Neutrophil (primary cell): ENCODE results near the gene POC1A.
A peak's percentile ranks its signal among the peaks of the same experiment; 100 is the strongest.

Experiments
- H3K27ac ChIP-seq: fragments of 200-600 bp; sonication (generic); 2 replicates; pipeline ENCODE4 v1.5.1; 2016; ENCODE audit warnings: mild to moderate bottlenecking, moderate library complexity
- H3K27me3 ChIP-seq: fragments of 200-600 bp; sonication (generic); 2 replicates; pipeline ENCODE4 v1.6.0; 2016; ENCODE audit warnings: mild to moderate bottlenecking
- H3K36me3 ChIP-seq: fragments of 200-600 bp; sonication (generic); 2 replicates; pipeline ENCODE4 v1.5.1; 2017
- H3K4me1 ChIP-seq, 2 experiments: fragments of 200-600 bp in 1 of 2; sonication (generic) in 1 of 2; 1 replicate in 1 of 2; 2 replicates in 1 of 2; pipeline versions ENCODE4 v1.5.1 to v1.6.1; 2013 to 2016; ENCODE audit warnings: low read depth in 1 of 2, low read length in 1 of 2, mild to moderate bottlenecking in 1 of 2, moderate library complexity in 1 of 2; ENCODE audit not compliant: control insufficient read depth in 1 of 2, insufficient read depth in 1 of 2
- H3K4me3 ChIP-seq, 2 experiments: fragments of 200-600 bp in 1 of 2; sonication (generic) in 1 of 2; 1 replicate in 1 of 2; 2 replicates in 1 of 2; pipeline ENCODE4 v1.5.1; 2013 to 2016; ENCODE audit warnings: low read depth in 1 of 2, low read length in 1 of 2, mild to moderate bottlenecking in 1 of 2, moderate library complexity in 1 of 2
- H3K9me3 ChIP-seq: fragments of 200-600 bp; sonication (generic); 2 replicates; pipeline ENCODE4 v1.5.1; 2016
- TF ChIP-seq, protein P1 (sequence below): fragments of 200-600 bp; sonication (generic); IDR thresholded peaks from 2 replicates; pipeline ENCODE4 v1.5.1; 2016; ENCODE audit warnings: antibody characterized with exemption

Gene POC1A

DNA sequence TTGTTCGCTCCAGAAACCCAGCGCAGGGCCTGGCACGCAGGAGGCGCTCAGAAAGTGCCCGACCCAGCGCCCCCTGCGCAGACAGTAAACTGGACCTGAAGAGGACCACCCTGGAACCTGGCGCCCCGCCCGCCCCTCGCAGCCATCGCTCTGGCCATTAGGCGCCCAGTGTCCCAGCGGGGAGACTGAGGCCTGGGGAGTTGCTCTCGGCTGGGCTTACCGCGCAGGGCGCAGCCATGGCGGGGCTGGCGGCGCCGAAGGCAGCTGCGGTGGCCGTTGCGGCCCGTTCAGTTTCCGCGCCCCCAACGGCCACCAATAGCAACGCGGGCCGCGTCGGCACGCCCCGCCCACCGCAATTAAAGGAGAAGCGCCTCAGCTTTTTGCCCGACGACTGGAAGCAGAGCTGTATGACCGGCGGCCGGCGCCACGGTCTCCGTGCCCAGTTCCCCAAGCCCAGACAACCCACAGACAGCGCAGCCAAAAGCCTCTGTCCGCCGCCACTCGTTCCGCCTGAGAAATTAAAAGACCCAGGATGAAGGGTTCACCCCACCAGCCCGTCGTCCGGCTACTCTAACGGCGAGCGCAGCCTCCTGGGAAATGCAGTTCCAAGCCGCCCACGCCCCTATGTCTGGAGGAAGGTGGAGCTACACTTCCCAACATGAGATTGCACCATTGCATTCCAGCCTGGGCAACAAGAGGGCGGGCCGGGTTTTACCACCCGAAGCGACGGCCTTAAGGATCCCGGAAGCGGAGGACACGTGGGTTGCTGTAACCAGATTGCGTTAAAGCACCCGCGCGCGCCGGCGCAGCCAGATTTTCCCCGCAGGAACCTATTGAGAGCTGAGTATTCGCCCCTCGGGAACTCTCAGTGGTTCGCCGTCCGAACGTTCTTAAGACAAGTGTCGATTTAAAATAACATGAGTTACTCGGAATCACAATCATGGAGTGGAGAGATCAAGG is at the start of gene POC1A:
Gene POC1A (minus strand): TSS at position 289 of the 960 bp plus-strand sequence. CDS start 51 bp downstream, at position 238.
- Histone ChIP-seq H3K9me3 (no peaks in the 10 kb centered on the region), H3K36me3 (peaks cover 8% of the 10 kb centered on the region), H3K27me3 (no peaks in the 10 kb centered on the region), H3K27ac (peak within 1 kb of the TSS; percentile 87), H3K4me3 (peak within 1 kb of the TSS; percentile 87 to 98), H3K4me1 (peaks cover 19 to 20% of the 10 kb centered on the region in 2 experiments)
- TF ChIP-seq, protein P1, sequence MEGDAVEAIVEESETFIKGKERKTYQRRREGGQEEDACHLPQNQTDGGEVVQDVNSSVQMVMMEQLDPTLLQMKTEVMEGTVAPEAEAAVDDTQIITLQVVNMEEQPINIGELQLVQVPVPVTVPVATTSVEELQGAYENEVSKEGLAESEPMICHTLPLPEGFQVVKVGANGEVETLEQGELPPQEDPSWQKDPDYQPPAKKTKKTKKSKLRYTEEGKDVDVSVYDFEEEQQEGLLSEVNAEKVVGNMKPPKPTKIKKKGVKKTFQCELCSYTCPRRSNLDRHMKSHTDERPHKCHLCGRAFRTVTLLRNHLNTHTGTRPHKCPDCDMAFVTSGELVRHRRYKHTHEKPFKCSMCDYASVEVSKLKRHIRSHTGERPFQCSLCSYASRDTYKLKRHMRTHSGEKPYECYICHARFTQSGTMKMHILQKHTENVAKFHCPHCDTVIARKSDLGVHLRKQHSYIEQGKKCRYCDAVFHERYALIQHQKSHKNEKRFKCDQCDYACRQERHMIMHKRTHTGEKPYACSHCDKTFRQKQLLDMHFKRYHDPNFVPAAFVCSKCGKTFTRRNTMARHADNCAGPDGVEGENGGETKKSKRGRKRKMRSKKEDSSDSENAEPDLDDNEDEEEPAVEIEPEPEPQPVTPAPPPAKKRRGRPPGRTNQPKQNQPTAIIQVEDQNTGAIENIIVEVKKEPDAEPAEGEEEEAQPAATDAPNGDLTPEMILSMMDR = peak; percentile 7

DNA sequence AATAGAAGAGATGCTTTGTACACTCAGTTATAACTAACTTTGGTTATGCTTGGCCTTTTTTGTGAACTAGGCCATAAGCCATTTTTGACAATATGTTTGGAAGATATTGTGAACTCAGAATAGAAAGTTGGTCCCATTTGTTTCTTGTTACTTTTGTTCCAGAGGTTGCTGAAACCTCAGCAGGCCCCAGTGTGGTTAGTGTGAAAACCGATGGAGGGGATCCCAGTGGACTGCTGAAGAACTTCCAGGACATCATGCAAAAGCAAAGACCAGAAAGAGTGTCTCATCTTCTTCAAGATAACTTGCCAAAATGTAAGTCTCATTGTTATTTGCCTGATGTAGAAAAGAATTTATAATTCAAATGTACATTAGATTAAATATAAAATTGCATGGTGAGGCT is 49.5 kb upstream of the POC1A start:
- peaks cover 77% of the 10 kb centered on the region for H3K36me3 ChIP-seq
- no peaks in the 10 kb centered on the region for H3K27me3 ChIP-seq
- H3K4me1 ChIP-seq = peaks cover 73 to 75% of the 10 kb centered on the region in 2 experiments
- no peaks in the 10 kb centered on the region for H3K9me3 ChIP-seq
- TF ChIP-seq, protein P1 = no peak
- H3K4me3 ChIP-seq = peak overlapping the region in 1 of 2 experiments; percentile 2
- H3K27ac ChIP-seq = peak overlapping the region; percentile 89

DNA sequence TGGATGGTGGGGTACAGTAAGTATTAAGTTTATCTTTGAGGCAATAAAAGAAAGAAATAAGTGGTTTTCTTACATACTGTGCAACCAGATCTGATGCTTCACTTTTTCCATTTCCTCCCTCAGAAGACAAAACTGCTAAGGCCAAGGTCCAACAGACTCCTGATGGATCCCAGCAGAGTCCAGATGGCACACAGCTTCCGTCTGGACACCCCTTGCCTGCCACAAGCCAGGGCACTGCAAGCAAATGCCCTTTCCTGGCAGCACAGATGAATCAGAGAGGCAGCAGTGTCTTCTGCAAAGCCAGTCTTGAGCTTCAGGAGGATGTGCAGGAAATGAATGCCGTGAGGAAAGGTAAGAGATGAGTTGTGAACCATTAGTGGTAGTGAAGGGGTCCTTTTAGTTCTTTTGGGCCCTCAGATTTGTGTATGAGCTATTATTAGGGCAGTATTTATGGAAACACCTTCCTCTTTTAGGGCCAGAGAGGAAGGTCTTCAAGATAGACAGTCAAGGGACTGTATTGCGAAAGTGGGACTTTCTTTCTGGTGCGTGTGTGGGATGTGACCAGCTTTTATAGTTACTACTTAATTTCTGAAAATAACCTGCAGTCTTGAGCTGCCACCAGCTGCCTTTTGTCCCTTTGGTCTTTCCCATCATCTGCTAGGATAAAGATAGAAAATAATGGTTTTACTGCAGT is 48.3 kb upstream of the POC1A start:
- Histone ChIP-seq H3K9me3 (no peaks in the 10 kb centered on the region), H3K27ac (peak overlapping the region; percentile 89), H3K4me1 (peaks cover 70 to 75% of the 10 kb centered on the region in 2 experiments), H3K4me3 (peak overlapping the region; percentile 42 to 49), H3K27me3 (no peaks in the 10 kb centered on the region), H3K36me3 (peaks cover 65% of the 10 kb centered on the region)
- TF ChIP-seq, protein P1 = no peak

DNA sequence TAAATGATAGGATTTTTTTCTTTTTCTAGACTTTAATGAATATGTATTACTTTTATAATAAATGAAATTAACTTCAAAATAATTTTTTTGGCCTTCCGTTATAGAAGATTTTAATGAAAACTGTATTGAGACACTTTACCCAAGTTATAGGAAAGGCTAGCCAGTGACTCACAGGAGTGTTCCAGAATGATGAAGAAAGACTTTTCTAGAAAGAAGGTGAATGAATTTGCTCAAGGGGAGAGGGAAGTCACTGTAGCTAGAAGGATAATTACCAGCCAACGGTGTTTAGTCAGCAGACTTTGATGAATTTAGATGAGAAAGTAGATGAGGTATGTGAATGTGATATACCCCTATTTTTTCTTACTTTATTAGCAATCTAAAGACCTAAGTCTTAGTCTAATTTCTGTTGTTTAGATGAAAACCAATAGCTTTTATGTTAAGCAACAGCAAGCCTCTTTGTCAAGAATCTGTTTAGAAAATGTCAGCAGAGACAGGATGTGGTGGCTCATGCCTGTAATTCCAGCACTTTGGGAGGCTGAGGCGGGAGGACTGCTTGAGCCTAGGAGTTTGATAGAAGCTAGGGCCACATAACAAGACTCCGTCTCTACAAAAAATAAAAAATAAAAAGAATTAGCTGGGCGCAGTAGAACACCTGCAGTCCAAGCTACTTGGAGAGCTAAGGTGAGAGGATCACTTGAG is 46.9 kb upstream of the POC1A start:
- Histone ChIP-seq H3K36me3 (peaks cover 51% of the 10 kb centered on the region), H3K27ac (peak overlapping the region; percentile 89), H3K4me3 (peak overlapping the region in 1 of 2 experiments; percentile 49), H3K9me3 (no peaks in the 10 kb centered on the region), H3K27me3 (no peaks in the 10 kb centered on the region), H3K4me1 (peaks cover 84 to 89% of the 10 kb centered on the region in 2 experiments)
- TF ChIP-seq, protein P1 = no peak
